ENCODE measurements around the gene TMEM255B.
A peak's percentile ranks its signal among the peaks of the same experiment; 100 is the strongest.

TMEM255B gene

GRCh38 chr13:113736258-113736731 lies 22.7 kb upstream of the TMEM255B start:
- H3F3A ChIP-seq (ENCODE audit: low read depth) = no peaks in the 10 kb centered on the region
- no peaks in the 10 kb centered on the region for H3K9me2 ChIP-seq (replicated peaks; ENCODE audit: low read depth, low read length)
- H3K79me2 ChIP-seq (ENCODE audit: insufficient read depth, low read length) = no peaks in the 10 kb centered on the region
- no peak overlapping the region for H3K4me3 ChIP-seq (ENCODE audit: low read length, poor library complexity, severe bottlenecking)
- H4K20me1 ChIP-seq (ENCODE audit: insufficient read depth, low read length, poor library complexity, severe bottlenecking) = no peaks in the 10 kb centered on the region
- peaks cover 5% of the 10 kb centered on the region; the same call in 1 of the 2 replicates for H3K9me3 ChIP-seq (ENCODE audit: insufficient read depth, low read depth, low read length)
- H3K36me3 ChIP-seq (ENCODE audit: insufficient read depth, low read length) = no peaks in the 10 kb centered on the region
- peaks cover 13% of the 10 kb centered on the region for H3K4me1 ChIP-seq (ENCODE audit: insufficient read depth, low read length, poor library complexity, severe bottlenecking)
- no peak overlapping the region for H3K9ac ChIP-seq (ENCODE audit: low read depth, low read length, poor library complexity, severe bottlenecking)
- H2AFZ ChIP-seq (ENCODE audit: low read length) = no peak overlapping the region
- TF ChIP-seq EZH2phosphoT487 (IDR thresholded peaks at IDR 0.05; ENCODE audit: borderline replicate concordance) (no peak), CTCF (conservative IDR thresholded peaks at IDR 0.05; ENCODE audit: low read length) (no peak)
- no peaks in the 10 kb centered on the region for H3K27me3 ChIP-seq (ENCODE audit: insufficient read depth, low read length, poor library complexity, severe bottlenecking)
- no peak overlapping the region for H3K4me2 ChIP-seq (ENCODE audit: low read depth, low read length, poor library complexity, severe bottlenecking)

- Histone ChIP-seq H3K36me3 (ENCODE audit: insufficient read depth, low read length) (no peaks in the 10 kb centered on the region), H3K27me3 (ENCODE audit: insufficient read depth, low read length, poor library complexity, severe bottlenecking) (no peaks in the 10 kb centered on the region), H2AFZ (ENCODE audit: low read length) (no peak overlapping the region), H3K9ac (ENCODE audit: low read depth, low read length, poor library complexity, severe bottlenecking) (no peak overlapping the region), H3K9me3 (ENCODE audit: insufficient read depth, low read depth, low read length) (peaks cover 5% of the 10 kb centered on the region; the same call in 1 of the 2 replicates), H3K79me2 (ENCODE audit: insufficient read depth, low read length) (no peaks in the 10 kb centered on the region), H3F3A (ENCODE audit: low read depth) (0 out of 2 replicates have a peak, but pooled peaks cover 5% of the 10 kb centered on the region), H3K9me2 (replicated peaks; ENCODE audit: low read depth, low read length) (no peaks in the 10 kb centered on the region), H3K4me3 (ENCODE audit: low read length, poor library complexity, severe bottlenecking) (no peak overlapping the region), H3K4me1 (ENCODE audit: insufficient read depth, low read length, poor library complexity, severe bottlenecking) (peaks cover 27% of the 10 kb centered on the region), H3K4me2 (ENCODE audit: low read depth, low read length, poor library complexity, severe bottlenecking) (no peak overlapping the region), H4K20me1 (ENCODE audit: insufficient read depth, low read length, poor library complexity, severe bottlenecking) (no peaks in the 10 kb centered on the region)
- no peak for TF ChIP-seq CTCF (conservative IDR thresholded peaks at IDR 0.05; ENCODE audit: low read length)
- TF ChIP-seq EZH2phosphoT487 (IDR thresholded peaks at IDR 0.05; ENCODE audit: borderline replicate concordance) = no peak
Measured at GRCh38 chr13:113737803-113738202, 21.2 kb upstream of the TMEM255B start.

- no peak overlapping the region for H3K9ac ChIP-seq (ENCODE audit: low read depth, low read length, poor library complexity, severe bottlenecking)
- no peak overlapping the region for H2AFZ ChIP-seq (ENCODE audit: low read length)
- no peaks in the 10 kb centered on the region for H4K20me1 ChIP-seq (ENCODE audit: insufficient read depth, low read length, poor library complexity, severe bottlenecking)
- no peaks in the 10 kb centered on the region for H3K36me3 ChIP-seq (ENCODE audit: insufficient read depth, low read length)
- no peaks in the 10 kb centered on the region for H3K27me3 ChIP-seq (ENCODE audit: insufficient read depth, low read length, poor library complexity, severe bottlenecking)
- no peak overlapping the region for H3K4me3 ChIP-seq (ENCODE audit: low read length, poor library complexity, severe bottlenecking)
- no peaks in the 10 kb centered on the region for H3K9me2 ChIP-seq (replicated peaks; ENCODE audit: low read depth, low read length)
- H3K4me2 ChIP-seq (ENCODE audit: low read depth, low read length, poor library complexity, severe bottlenecking) = peak overlapping the region; percentile 68
- H3F3A ChIP-seq (ENCODE audit: low read depth) = 0 out of 2 replicates have a peak, but pooled peaks cover 5% of the 10 kb centered on the region
- H3K9me3 ChIP-seq (ENCODE audit: insufficient read depth, low read depth, low read length) = no peaks in the 10 kb centered on the region; the same call in 1 of the 2 replicates
- no peaks in the 10 kb centered on the region for H3K79me2 ChIP-seq (ENCODE audit: insufficient read depth, low read length)
- peaks cover 31% of the 10 kb centered on the region for H3K4me1 ChIP-seq (ENCODE audit: insufficient read depth, low read length, poor library complexity, severe bottlenecking)
- TF ChIP-seq CTCF (conservative IDR thresholded peaks at IDR 0.05; ENCODE audit: low read length) (no peak), EZH2phosphoT487 (IDR thresholded peaks at IDR 0.05; ENCODE audit: borderline replicate concordance) (no peak)
Measured at GRCh38 chr13:113739527-113740285, 19.3 kb upstream of the TMEM255B start.
